UCSD-AML1 (cell line): Measurements from ENCODE around the gene YY1.
A peak's percentile ranks its signal among the peaks of the same experiment; 100 is the strongest.
"Not testable (repeated sequence)": the region's sequence is repeated elsewhere in the genome, so short reads cannot be mapped to it uniquely, and the experiment has no call there.

Experiments used
- DNase-seq: peaks from one replicate; lab custom pipeline; 2025; ENCODE audit not compliant: unreplicated experiment; lab: John Stamatoyannopoulos, UW

The YY1 gene

GRCh38 chr14:100295376-100296105 is 56.6 kb downstream of the YY1 start:
- no peak for DNase-seq

- no peak for DNase-seq
Observed at GRCh38 chr14:100296106-100296651, 57.2 kb downstream of the YY1 start.

GRCh38 chr14:100296729-100297128 is 57.8 kb downstream of the YY1 start:
- not testable (repeated sequence) for DNase-seq

GRCh38 chr14:100297320-100298300 is 58.7 kb downstream of the YY1 start:
- peak; percentile 59 for DNase-seq

GRCh38 chr14:100298551-100299237 is 59.8 kb downstream of the YY1 start:
- no peak for DNase-seq

- DNase-seq = no peak
Observed at GRCh38 chr14:100299238-100299560, 60.3 kb downstream of the YY1 start.

GRCh38 chr14:100302616-100303015 is 63.7 kb downstream of the YY1 start:
- DNase-seq = no peak

- peak; percentile 41 for DNase-seq
Observed at GRCh38 chr14:100303179-100303578, 64.2 kb downstream of the YY1 start.

- no peak for DNase-seq
Observed at GRCh38 chr14:100303925-100304324, 65.0 kb downstream of the YY1 start.

- no peak for DNase-seq
Observed at GRCh38 chr14:100304825-100305323, 65.9 kb downstream of the YY1 start.

GRCh38 chr14:100305324-100306100 is 66.6 kb downstream of the YY1 start:
- peak; percentile 66 for DNase-seq

GRCh38 chr14:100306101-100306997 is 67.4 kb downstream of the YY1 start, which contains the start of gene SLC25A29:
TSS of gene SLC25A29 (minus strand) at chr14:100306444. CDS start at chr14:100306232, 212 bp downstream.
- DNase-seq = peak; percentile 91

- peak; percentile 43 for DNase-seq
Observed at GRCh38 chr14:100306998-100307765, 68.2 kb downstream of the YY1 start.

- no peak for DNase-seq
Observed at GRCh38 chr14:100307766-100308426, 69.0 kb downstream of the YY1 start.

GRCh38 chr14:100308427-100308792 is 69.5 kb downstream of the YY1 start:
- not testable (repeated sequence) for DNase-seq

GRCh38 chr14:100309028-100309737 is 70.2 kb downstream of the YY1 start:
- DNase-seq = peak; percentile 24
